ENCODE results near the gene PLXNB1. TPM values are rescaled to one million over a fixed set of nuclear protein-coding genes. Genes with fewer than 3 reads are reported as not detected.

The PLXNB1 gene
- total and polyA plus RNA-seq, 2 of the 13 experiments (the other 11 are each of a cell fraction or from before 2014, with no cell fraction given), result 86.0 to 143 TPM

DNA sequence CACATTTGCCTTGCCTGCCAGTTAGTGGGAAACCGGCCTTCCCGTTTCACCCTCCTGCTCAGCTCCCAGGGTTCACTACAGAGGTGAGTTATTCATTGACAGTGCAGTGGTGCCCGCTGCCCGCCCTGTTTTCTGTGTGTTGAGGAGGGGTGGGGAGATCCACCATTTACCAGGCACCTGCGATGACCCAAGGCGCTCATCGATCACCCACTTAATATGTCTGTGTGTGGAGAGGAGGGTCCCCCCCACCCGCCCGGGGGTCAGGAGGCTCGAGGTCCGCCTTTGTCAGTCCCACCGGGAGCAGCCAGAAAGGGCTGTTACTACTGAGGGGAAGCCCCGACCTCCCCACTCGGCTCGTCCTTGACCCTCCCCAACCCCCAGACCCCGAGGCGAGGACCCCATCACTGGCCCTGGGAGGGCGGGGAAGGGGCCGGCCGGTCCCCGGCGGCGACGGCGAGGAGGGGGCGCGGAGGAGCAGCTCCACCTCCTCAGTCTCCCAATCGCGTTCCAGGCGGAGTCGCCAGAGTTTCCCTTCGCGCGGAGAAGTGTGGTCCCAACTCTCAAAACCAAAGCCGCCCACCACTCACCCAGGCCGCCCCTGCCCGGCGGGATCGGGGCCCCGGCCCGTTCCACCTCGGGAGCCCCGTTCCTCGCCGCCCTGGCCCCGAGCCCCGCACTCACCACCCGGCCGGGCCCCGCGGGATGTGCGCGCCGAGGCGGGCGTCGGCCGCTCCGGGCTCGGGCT is 1.1 kb downstream of the PLXNB1 start (continued):
- TF ChIP-seq MLLT10 (CRISPR knock-in tag; IDR thresholded peaks at IDR 0.05) (no peak), EHMT2 (IDR thresholded peaks at IDR 0.05; ENCODE audit: borderline replicate concordance, low read depth, low read length) (no peak), ARID2 (CRISPR knock-in tag; IDR thresholded peaks at IDR 0.05; ENCODE audit: borderline replicate concordance) (no peak), ATAD3A (CRISPR knock-in tag; IDR thresholded peaks at IDR 0.05) (no peak), FOXJ3 (CRISPR knock-in tag; IDR thresholded peaks at IDR 0.05; ENCODE audit: borderline replicate concordance) (peak; percentile 37), TOPORS (CRISPR knock-in tag; IDR thresholded peaks at IDR 0.05) (no peak), HNRNPH1 (optimal IDR thresholded peaks at IDR 0.05; ENCODE audit: low read depth, low read length) (peak; percentile 12), ZNF792 (CRISPR knock-in tag; IDR thresholded peaks at IDR 0.05) (peak; percentile 37; the same call in 1 of the 2 replicates), ZKSCAN1 (IDR thresholded peaks at IDR 0.05; ENCODE audit: low read length) (no peak), TARDBP (CRISPR knock-in tag; IDR thresholded peaks at IDR 0.05) (peak; percentile 36; the same call in 1 of the 2 replicates), ZNF343 (CRISPR knock-in tag; IDR thresholded peaks at IDR 0.05) (no peak), ZNF709 (CRISPR knock-in tag; IDR thresholded peaks at IDR 0.05) (0 out of 2 replicates have a peak, but pooled peaks have one; percentile 40), AKAP8 (CRISPR knock-in tag; IDR thresholded peaks at IDR 0.05) (peak; percentile 87)
- TF ChIP-seq, protein P1, sequence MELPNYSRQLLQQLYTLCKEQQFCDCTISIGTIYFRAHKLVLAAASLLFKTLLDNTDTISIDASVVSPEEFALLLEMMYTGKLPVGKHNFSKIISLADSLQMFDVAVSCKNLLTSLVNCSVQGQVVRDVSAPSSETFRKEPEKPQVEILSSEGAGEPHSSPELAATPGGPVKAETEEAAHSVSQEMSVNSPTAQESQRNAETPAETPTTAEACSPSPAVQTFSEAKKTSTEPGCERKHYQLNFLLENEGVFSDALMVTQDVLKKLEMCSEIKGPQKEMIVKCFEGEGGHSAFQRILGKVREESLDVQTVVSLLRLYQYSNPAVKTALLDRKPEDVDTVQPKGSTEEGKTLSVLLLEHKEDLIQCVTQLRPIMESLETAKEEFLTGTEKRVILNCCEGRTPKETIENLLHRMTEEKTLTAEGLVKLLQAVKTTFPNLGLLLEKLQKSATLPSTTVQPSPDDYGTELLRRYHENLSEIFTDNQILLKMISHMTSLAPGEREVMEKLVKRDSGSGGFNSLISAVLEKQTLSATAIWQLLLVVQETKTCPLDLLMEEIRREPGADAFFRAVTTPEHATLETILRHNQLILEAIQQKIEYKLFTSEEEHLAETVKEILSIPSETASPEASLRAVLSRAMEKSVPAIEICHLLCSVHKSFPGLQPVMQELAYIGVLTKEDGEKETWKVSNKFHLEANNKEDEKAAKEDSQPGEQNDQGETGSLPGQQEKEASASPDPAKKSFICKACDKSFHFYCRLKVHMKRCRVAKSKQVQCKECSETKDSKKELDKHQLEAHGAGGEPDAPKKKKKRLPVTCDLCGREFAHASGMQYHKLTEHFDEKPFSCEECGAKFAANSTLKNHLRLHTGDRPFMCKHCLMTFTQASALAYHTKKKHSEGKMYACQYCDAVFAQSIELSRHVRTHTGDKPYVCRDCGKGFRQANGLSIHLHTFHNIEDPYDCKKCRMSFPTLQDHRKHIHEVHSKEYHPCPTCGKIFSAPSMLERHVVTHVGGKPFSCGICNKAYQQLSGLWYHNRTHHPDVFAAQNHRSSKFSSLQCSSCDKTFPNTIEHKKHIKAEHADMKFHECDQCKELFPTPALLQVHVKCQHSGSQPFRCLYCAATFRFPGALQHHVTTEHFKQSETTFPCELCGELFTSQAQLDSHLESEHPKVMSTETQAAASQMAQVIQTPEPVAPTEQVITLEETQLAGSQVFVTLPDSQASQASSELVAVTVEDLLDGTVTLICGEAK (IDR thresholded peaks at IDR 0.05), result no peak
- TF ChIP-seq, protein P1 (CRISPR knock-in tag; IDR thresholded peaks at IDR 0.05), result no peak
- TF ChIP-seq, protein P2, sequence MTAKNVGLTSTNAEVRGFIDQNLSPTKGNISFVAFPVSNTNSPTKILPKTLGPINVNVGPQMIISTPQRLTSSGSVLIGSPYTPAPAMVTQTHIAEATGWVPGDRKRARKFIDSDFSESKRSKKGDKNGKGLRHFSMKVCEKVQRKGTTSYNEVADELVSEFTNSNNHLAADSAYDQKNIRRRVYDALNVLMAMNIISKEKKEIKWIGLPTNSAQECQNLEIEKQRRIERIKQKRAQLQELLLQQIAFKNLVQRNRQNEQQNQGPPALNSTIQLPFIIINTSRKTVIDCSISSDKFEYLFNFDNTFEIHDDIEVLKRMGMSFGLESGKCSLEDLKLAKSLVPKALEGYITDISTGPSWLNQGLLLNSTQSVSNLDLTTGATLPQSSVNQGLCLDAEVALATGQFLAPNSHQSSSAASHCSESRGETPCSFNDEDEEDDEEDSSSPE (CRISPR knock-in tag; IDR thresholded peaks at IDR 0.05), result 0 out of 2 replicates have a peak, but pooled peaks have one; percentile 28
- TF ChIP-seq, protein P3, sequence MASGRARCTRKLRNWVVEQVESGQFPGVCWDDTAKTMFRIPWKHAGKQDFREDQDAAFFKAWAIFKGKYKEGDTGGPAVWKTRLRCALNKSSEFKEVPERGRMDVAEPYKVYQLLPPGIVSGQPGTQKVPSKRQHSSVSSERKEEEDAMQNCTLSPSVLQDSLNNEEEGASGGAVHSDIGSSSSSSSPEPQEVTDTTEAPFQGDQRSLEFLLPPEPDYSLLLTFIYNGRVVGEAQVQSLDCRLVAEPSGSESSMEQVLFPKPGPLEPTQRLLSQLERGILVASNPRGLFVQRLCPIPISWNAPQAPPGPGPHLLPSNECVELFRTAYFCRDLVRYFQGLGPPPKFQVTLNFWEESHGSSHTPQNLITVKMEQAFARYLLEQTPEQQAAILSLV (CRISPR knock-in tag; IDR thresholded peaks at IDR 0.05; ENCODE audit: borderline replicate concordance), result peak; percentile 37; the same call in 1 of the 2 replicates
- TF ChIP-seq, protein P4, sequence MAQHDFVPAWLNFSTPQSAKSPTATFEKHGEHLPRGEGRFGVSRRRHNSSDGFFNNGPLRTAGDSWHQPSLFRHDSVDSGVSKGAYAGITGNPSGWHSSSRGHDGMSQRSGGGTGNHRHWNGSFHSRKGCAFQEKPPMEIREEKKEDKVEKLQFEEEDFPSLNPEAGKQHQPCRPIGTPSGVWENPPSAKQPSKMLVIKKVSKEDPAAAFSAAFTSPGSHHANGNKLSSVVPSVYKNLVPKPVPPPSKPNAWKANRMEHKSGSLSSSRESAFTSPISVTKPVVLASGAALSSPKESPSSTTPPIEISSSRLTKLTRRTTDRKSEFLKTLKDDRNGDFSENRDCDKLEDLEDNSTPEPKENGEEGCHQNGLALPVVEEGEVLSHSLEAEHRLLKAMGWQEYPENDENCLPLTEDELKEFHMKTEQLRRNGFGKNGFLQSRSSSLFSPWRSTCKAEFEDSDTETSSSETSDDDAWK (CRISPR knock-in tag; IDR thresholded peaks at IDR 0.05), result no peak

All from HepG2 (cell line).